GM12874 (cell line): ENCODE results near the gene AIFM2.

Experiments used
- TF ChIP-seq, protein P1 (sequence below): IDR thresholded peaks from 2 replicates; pipeline ENCODE4 v1.5.1; 2011; ENCODE audit warnings: low read depth, mild to moderate bottlenecking, control low read depth, low read length, moderate library complexity; ENCODE audit not compliant: insufficient read depth

The AIFM2 gene

DNA sequence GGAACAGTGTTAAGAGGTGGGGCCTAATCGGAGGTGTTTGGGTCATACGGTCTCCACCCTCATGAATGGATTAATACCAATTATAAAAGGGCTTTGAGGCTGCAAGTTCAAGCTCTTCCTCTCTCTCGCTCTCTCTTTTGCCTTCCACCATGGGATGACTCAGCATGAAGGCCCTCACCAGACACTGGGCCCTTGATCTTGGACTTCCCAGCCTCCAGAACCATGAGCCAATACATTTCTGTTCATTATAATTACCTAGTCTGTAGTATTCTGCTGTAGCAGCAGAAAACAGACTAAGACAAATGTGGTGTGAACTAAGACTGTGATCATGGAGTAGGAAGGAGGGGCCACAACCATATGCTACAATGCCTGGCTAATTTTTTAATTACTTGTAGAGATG is 7.7 kb downstream of the AIFM2 start:
- TF ChIP-seq, protein P1, sequence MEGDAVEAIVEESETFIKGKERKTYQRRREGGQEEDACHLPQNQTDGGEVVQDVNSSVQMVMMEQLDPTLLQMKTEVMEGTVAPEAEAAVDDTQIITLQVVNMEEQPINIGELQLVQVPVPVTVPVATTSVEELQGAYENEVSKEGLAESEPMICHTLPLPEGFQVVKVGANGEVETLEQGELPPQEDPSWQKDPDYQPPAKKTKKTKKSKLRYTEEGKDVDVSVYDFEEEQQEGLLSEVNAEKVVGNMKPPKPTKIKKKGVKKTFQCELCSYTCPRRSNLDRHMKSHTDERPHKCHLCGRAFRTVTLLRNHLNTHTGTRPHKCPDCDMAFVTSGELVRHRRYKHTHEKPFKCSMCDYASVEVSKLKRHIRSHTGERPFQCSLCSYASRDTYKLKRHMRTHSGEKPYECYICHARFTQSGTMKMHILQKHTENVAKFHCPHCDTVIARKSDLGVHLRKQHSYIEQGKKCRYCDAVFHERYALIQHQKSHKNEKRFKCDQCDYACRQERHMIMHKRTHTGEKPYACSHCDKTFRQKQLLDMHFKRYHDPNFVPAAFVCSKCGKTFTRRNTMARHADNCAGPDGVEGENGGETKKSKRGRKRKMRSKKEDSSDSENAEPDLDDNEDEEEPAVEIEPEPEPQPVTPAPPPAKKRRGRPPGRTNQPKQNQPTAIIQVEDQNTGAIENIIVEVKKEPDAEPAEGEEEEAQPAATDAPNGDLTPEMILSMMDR = no peak

DNA sequence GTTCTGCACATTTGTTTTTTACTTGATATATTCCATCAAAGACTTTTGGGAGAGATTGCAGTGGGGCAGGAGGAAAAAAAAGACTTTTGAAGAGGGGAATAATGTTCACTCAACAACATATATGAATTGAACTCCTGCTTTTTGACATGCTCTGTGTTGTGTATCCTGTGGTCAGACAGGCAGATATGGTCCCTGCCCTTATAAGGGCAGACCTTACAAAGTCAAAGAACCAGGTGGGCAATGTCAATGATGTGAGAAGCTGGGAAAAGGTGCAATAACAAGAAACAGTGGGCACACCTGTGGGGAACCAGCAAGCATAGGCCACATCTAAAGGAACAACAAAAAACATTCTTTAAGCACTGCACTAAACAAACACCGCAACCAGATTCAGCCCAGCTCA is 8.2 kb downstream of the AIFM2 start:
- TF ChIP-seq, protein P1 = no peak

DNA sequence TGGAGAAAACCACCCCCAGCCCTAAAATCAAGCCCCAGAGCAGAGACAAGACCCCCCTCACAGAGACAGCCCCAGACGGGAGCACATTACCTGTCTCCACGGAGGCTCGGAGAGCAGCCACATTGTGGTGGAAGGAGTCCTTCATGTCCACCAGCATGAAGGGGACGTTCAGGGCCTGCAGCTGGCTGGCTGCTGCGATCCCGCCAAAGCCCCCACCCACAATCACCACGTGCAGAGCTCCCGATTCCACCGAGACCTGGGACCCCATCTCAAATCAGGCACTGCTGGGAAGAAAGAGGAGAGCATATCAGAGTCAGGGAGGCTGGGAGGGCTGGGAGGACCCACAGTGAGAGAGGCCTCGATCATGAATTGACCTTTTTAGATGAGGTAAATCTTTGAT is 8.8 kb downstream of the AIFM2 start:
- TF ChIP-seq, protein P1 = no peak

DNA sequence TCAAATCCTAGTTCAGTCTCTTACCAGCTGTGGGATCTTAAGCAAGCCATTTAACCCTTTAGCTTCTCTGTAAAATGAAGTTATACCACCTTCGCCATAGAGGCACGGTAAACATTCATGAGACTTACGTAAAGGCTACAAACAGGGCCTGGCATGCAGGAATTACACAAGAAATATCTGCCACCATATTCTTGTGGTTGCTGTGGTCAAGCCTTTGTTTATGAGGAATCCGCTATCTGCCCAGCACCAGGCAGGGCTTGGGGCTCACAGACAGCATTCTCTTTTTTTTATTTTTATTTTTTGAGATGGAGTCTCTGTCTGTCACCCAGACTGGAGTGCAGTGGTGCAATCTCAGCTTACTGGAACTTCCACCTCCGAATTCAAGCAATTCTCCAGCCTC is 9.9 kb downstream of the AIFM2 start:
- TF ChIP-seq, protein P1 = no peak

DNA sequence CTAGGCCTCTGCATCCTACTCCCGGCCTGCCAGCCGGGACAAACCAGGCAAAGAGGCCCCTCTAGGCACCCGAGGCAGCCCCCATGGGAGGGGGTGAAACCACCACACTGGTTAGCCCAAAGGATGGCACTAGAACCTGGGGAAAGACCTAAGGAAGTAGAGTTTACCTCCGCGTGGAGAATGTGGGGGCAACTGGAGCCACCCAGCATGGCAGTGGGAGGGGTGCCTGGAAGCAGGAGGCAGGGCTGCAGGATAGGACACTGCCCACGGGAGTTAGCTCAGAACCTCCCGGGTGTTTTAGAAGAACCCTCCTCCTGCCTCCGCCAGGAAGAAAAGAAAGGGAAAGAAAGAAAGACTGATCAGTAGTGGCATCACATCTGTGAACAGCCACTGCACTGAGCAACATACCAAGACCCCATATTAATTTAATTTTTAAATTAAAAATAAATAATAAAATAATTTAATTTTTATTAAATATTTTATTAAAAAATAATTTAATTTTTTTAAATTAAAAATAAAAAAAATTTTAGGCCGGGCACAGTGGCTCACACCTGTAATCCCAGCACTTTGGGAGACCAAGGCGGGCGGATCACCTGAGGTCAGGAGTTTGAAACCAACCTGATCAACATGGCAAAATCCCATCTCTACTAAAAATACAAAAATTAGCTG is 11.2 kb downstream of the AIFM2 start:
- TF ChIP-seq, protein P1 = no peak

DNA sequence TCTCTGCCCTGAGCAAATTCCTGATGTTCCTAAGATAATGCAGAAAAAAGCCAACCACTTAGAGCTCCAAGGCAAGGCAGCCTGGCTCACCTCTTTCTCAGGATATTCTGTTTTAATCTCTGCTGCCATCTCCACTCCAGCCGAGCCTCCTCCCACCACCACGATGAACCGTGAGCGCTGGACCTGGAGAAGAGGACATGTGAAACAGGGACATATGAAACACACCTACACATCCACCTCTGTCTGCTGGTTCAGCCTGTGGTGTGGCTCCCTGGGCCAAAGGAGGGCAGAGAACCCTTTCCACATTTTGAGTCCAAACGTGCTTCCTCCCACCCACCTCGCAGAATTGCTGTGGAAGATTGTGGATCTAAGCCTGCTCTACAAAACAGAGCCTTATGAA is 12.2 kb downstream of the AIFM2 start:
- TF ChIP-seq, protein P1 = no peak

DNA sequence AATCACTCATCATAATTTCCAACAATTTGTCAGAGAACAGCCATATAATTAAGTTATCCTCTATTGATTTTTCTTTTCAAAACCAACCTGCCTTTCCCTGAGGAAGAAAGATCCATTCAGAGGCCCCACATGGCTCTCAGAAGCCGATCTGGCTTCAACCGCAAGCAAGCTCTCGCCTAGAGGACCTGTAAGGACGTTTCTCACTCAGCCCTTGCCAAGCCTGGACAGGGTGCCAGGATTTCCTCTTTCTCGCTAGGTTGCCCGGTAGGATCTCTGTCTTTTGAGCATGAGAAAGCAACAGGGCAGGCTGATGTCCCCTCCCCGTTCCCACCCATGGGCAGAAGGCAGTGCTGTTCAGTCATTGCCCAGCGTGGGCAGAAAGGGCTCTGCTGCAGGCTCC is 13.0 kb downstream of the AIFM2 start:
- TF ChIP-seq, protein P1 = no peak
